ENCODE measurements around the gene UQCRC2. TPM values are rescaled to one million over a fixed set of nuclear protein-coding genes. Genes with fewer than 3 reads are reported as not detected.

Gene UQCRC2
- total and polyA plus RNA-seq, 10 of the 15 experiments (the other 5 are each of a cell fraction or from before 2014, with no cell fraction given): 256 to 563 (median 327) TPM

- Histone ChIP-seq H3K9me3 (replicated peaks; ENCODE audit: control insufficient read depth, insufficient read depth, low read length) (no peaks in the 10 kb centered on the region), H4K20me1 (ENCODE audit: control insufficient read depth, insufficient read depth) (no peaks in the 10 kb centered on the region), H3K9ac (ENCODE audit: control insufficient read depth, insufficient read depth, low read length) (no peak overlapping the region), H3K4me1 (ENCODE audit: control insufficient read depth, insufficient read depth, low read length) (peaks cover 2% of the 10 kb centered on the region; the same call in 1 of the 2 replicates), H2AFZ (ENCODE audit: control insufficient read depth, low read depth, low read length) (no peak overlapping the region), H3K36me3 (ENCODE audit: control insufficient read depth in 2 of 2, insufficient read depth in 2 of 2, low read length in 1 of 2) (no peaks in the 10 kb centered on the region), H3K4me3 (no peak overlapping the region), H3K4me2 (ENCODE audit: control insufficient read depth, insufficient read depth) (no peak overlapping the region), H3K27me3 (replicated peaks in 1 of 2; ENCODE audit: control insufficient read depth in 2 of 2, insufficient read depth in 2 of 2, low read length in 1 of 2) (no peaks in the 10 kb centered on the region), H3K79me2 (ENCODE audit: control insufficient read depth, insufficient read depth, low read length) (no peaks in the 10 kb centered on the region), H3K27ac (ENCODE audit: control insufficient read depth, insufficient read depth) (no peak overlapping the region)
- DNase-seq (ENCODE audit: low read depth, low spot score) (no peak), ATAC-seq (no peak), FAIRE-seq (no peak)
- intact Hi-C loops (cut with micrococcal nuclease; ENCODE audit: unreplicated experiment) (no loop called here), in situ Hi-C loops (cut with MboI) (loop anchor here (10.0 kb wide), 1 partner anchor 113 kb away; no protein-coding TSS in a partner anchor)
- BruUV-seq (replicated peaks): no TSS peak
- ChIA-PET CTCF (no interaction called here), POLR2A (no interaction called here), SMC1A (ENCODE audit: uncharacterized antibody, unreplicated experiment) (interaction anchor here (0.8 to 1.9 kb wide), 4 partner anchors 10 to 119 kb away, joined by 3 to 6 read pairs (median 4); no protein-coding TSS in a partner anchor), RAD21 (ENCODE audit: unreplicated experiment) (interaction anchor here (1.0 to 1.1 kb wide), 2 partner anchors 10 kb away, joined by 3 to 6 read pairs; no protein-coding TSS in a partner anchor)
- peak; percentile 21; the same call in 1 of the 2 replicates for TF ChIP-seq ZNF384 (IDR thresholded peaks at IDR 0.05; ENCODE audit: borderline replicate concordance, low read depth, low read length)
- 0 out of 2 replicates have a peak, but pooled peaks have one; percentile 42 for TF ChIP-seq RELB (IDR thresholded peaks at IDR 0.05; ENCODE audit: low read depth)
- TF ChIP-seq NR2C1 (IDR thresholded peaks at IDR 0.05): no peak
Measured at GRCh38 chr16:21937336-21937829, 15.8 kb upstream of the UQCRC2 start.

DNA sequence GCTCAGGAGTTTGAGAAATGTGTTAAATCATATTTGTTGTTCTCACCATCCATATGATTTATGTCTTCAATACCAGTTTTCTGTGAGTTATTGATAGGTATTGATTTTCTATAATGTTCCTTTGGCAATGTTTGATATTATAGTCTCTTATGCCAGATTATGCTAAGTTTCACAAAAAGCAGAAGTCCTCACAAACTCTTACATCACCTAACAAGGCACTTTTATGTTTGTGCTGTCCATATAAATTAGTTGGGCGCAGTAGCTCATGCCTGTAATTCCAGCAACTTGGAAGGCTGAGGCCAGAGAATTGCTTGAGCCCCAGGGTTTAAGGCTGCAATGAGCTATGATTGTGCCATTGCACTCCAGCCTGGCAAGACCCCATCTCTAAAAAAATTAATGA lies 12.6 kb upstream of the UQCRC2 start:
- ChIA-PET CTCF (interaction anchor here (1.7 to 2.0 kb wide), 2 partner anchors 9 to 10 kb away, joined by 6 to 8 read pairs; no protein-coding TSS in a partner anchor), RAD21 (ENCODE audit: unreplicated experiment) (interaction anchor here (0.5 kb wide), 1 partner anchor 400 kb away, joined by 3 read pairs; no protein-coding TSS in a partner anchor), SMC1A (ENCODE audit: uncharacterized antibody, unreplicated experiment) (interaction anchor here (1.0 to 1.4 kb wide), 3 partner anchors 9 to 15 kb away, joined by 3 to 6 read pairs (median 3); partner anchors contain the start of gene UQCRC2), POLR2A (interaction anchor here (1.0 kb wide), 1 partner anchor 18 kb away, joined by 3 read pairs; no protein-coding TSS in a partner anchor)
- Histone ChIP-seq H3K9me3 (replicated peaks; ENCODE audit: control insufficient read depth, insufficient read depth, low read length) (no peaks in the 10 kb centered on the region), H3K4me2 (ENCODE audit: control insufficient read depth, insufficient read depth) (no peak overlapping the region), H3K79me2 (ENCODE audit: control insufficient read depth, insufficient read depth, low read length) (no peaks in the 10 kb centered on the region), H4K20me1 (ENCODE audit: control insufficient read depth, insufficient read depth) (no peaks in the 10 kb centered on the region), H2AFZ (ENCODE audit: control insufficient read depth, low read depth, low read length) (no peak overlapping the region), H3K9ac (ENCODE audit: control insufficient read depth, insufficient read depth, low read length) (no peak overlapping the region), H3K4me3 (no peak overlapping the region), H3K4me1 (ENCODE audit: control insufficient read depth, insufficient read depth, low read length) (peaks cover 2% of the 10 kb centered on the region; the same call in 1 of the 2 replicates), H3K36me3 (ENCODE audit: control insufficient read depth in 2 of 2, insufficient read depth in 2 of 2, low read length in 1 of 2) (no peaks in the 10 kb centered on the region), H3K27me3 (replicated peaks in 1 of 2; ENCODE audit: control insufficient read depth in 2 of 2, insufficient read depth in 2 of 2, low read length in 1 of 2) (no peaks in the 10 kb centered on the region), H3K27ac (ENCODE audit: control insufficient read depth, insufficient read depth) (no peak overlapping the region)
- no TSS peak for BruUV-seq (replicated peaks)
- intact Hi-C loops (cut with micrococcal nuclease; ENCODE audit: unreplicated experiment): no loop called here
- in situ Hi-C loops (cut with MboI): no loop called here
- no peak for ATAC-seq
- 5% methylated on average over 1 of the region's 1 CpG for WGBS (ENCODE audit: insufficient coverage, insufficient replicate concordance, low lambda C conversion rate, missing lambda C conversion rate)
- DNase-seq (ENCODE audit: low read depth, low spot score): no peak
- TF ChIP-seq KAT2A (conservative IDR thresholded peaks at IDR 0.05; ENCODE audit: control insufficient read depth, low read depth, low read length): no peak
- TF ChIP-seq SPI1 (IDR thresholded peaks at IDR 0.05; ENCODE audit: borderline replicate concordance, insufficient read depth, low read depth, low read length): peak; percentile 51; the same call in 1 of the 2 replicates
- FAIRE-seq: no peak
